ENCODE data around the gene STAC. TPM values are rescaled to one million over a fixed set of nuclear protein-coding genes. Genes with fewer than 3 reads are reported as not detected.
A peak's percentile ranks its signal among the peaks of the same experiment; 100 is the strongest.
"Not testable (repeated sequence)": the region's sequence is repeated elsewhere in the genome, so short reads cannot be mapped to it uniquely, and the experiment has no call there.

The STAC gene
- total RNA-seq, 1 donor from 2014 or later, result 0.08 TPM

DNA sequence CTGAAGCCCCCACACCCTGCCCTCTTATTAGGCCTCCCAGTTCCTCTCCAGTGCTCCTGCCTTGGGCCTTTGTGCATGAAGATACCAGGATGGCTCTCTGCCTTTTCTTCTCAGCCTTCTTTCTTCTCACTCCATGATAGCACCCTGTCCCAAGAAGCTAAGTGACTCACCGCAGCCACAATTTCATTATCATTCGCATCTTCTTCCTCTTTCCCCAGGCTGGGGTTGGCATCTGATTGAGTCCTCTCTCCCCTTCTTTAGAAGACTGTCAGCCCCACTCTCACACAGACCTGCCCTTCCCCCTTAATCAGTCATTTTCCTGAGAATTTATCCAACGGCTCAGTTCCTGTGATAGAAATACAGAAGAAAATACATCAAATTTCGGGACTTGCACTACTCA is 102.0 kb downstream of the STAC start:
- no peak for ATAC-seq

GRCh38 chr3:36482880-36483279 is 102.6 kb downstream of the STAC start:
- ATAC-seq, result no peak

- no peak for ATAC-seq
Measured at GRCh38 chr3:36483709-36484108, 103.4 kb downstream of the STAC start.

DNA sequence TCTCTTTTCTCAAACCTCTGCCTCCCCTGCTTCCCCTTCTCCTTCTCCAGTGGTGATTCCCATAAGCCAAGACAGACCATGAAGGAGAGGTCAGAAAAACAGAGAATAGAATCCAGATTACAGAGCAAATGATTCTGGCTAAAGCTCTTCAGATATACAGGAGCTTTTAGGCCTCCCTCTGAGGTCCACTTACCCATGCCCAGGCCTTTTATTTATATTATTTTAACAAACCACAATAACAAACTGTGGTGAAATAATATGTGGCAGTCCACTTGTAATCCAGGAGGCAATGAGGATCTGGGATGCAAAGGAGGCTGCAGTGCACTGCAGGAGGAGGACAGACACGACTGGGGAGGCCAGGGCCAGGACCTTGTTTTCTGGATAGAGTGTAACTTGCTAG is 104.1 kb downstream of the STAC start:
- ATAC-seq, result no peak

DNA sequence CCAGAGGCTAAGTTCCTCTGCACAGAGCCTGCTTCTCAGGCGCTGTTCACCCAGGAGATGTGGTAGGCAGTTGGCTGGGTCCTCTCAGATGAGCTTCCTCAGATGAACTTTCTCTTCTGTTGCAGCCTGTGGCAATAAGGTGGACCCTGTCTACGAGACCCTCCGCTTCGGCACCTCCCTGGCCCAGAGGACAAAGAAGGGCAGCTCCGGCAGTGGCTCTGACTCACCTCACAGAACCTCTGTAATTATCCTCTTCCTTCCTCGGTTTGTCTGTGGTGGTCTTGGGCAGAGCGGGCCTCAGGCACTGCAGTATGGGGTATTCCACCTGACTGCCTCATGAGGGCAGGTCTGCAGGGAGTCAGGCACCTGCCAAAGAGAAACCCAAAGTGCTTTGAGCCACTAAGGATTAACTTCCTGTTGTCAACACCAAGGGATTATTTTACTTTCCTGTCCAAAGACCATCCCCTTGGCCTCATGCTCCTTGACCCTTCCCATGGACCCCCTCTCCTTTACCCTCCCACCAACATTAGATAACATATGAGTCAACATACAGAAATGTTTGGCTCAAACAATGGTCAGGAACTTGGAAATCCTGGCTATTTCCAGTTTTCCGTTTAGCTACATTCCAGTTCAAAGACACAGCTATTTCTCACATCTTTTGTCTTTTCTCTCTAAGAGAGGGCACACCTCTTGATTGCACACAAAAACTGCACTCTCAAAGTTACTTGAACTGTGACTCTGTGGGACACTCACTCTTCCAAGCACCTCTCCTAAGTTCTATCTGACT is 105.9 kb downstream of the STAC start:
- no peak for ATAC-seq

- no peak for ATAC-seq
Measured at GRCh38 chr3:36487616-36488015, 107.3 kb downstream of the STAC start.

GRCh38 chr3:36488077-36488789 is 107.9 kb downstream of the STAC start:
- no peak for ATAC-seq

DNA sequence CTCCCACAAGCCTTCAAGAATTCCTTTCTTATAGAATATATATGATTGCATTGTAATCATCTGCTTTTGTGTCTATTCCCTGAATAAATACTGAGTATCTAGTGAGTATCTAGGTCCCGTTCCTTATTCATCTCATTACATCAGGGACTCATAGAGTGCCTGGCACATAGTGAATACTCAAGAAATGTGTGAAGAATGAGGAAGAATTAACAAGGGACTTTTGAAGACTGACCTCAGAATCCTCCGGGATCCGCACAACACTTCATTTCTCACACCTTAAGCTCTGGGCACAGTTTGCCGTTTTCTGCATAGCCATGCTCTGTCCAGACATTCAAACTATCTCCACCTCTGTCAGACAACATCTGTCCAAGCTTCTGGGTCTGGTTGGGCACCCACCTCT is 108.8 kb downstream of the STAC start:
- ATAC-seq, result no peak

DNA sequence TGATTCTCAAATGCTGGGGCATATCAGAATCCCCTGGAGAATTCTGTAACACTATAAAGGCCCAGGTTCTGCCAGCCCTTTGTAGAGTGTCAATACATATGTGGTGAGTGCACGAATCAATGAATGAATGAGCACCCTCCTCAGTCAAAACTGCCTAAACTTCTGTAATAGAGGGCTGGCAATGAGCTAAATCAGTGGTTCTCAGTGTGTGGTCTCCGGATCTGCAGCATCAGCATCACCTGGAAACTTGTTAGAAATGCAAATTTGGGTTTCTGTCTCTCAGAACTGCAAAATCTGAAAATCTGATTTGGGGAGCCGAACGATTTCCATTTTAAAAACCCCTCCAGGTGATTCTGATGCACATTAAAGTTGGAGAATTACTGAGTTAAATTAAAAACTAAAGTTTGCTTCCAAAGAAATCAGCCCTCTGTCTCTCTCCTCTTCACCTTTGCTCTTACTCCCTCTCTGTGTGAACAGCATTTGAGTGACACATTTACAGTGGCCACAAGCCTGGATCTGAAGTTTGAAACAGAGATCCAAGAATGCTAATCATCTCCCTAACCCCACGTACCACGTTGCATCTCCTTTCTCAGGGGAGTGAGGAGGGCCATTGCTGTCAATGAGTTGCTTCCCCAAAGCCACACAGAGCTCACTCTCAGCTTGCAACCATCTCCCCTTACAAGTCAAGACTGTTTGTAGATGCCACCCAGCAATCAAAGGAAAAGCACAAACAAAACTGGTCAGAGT is 109.5 kb downstream of the STAC start:
- ATAC-seq, result no peak

GRCh38 chr3:36493051-36493450 is 112.7 kb downstream of the STAC start:
- ATAC-seq, result no peak

DNA sequence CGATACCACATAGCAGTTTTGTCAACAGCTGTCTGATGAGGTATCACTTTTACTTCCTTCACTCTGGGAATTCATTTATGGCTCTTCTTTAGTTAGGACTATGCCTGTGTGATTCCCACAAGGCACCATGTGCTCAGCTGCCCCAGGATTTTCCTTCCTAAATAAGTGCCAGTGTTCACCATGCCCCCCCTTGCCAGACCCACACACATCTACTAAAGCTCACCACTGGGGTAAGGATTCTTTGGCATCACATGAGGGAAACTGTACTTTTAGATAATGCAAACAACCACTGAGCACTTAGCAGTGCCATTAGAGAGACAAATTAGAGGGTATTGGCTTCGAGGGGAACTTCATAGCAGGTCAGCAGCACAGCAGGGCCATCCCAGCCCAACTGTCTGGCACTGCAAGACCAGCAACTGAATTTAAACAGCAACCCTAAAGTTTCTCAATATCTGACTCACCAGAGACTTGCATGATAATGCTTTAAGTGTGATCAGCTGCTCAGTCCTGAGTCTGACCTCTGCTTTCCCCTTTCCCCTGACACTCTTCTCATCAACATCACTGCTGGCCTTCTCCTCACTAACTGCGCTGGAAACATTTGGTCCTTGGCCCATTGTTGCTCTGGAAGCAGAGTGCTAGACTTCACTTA is 114.3 kb downstream of the STAC start:
- peak; percentile 23 for ATAC-seq

- no peak for ATAC-seq
Measured at GRCh38 chr3:36496684-36497633, 116.7 kb downstream of the STAC start.

DNA sequence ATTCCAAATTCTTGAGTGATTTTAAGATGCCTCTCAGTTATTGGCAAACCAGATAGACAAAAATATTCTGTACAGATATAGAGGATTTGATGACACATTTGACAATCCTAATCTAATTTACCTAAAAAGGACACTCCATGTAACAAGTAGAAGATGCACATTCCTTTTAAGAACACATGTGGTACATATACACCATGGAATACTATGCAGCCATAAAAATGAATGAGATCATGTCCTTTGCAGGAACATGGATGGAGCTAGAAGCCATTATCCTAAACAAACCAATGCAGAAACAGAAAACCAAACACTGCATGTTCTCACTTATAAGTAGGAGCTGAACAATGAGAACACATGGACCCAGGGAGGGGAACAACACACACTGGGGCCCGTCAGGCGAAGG is 119.7 kb downstream of the STAC start:
- ATAC-seq, result not testable (repeated sequence)

DNA sequence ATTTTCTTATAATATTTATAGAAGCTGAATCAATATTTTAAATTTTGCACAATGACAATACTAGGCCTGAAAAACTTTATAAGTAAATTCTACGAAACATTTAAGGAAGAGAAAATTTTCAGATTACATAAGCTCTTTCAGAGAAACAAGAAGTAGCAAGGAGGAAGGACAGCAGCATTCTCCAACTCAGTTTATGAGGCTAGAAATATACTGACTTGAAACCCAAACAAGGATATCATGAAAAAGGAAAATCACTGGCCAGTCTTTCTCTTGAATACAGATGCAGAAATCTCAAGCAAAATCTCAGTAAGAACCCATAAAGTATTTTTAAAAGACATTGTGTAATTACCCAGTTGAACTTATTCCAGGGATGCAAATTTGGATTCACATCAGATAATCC is 121.3 kb downstream of the STAC start:
- ATAC-seq, result no peak

DNA sequence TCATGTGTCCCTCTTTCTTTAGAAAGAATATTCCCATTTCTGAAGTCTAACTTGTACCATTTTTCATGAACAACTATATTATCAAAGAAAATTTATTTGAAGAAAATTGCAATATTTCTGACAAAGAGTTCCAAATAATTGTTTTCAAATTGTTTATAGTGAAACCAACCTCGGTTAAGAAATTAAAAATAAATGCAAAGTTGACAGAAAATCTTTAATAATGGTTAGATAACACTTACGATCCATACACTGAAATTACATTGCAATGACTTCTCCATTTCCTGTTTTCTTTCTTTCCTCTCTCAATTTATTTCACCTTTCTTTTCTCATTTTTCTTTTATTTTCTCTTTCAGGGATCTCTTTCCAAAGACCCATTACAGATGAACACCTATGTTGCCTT is 125.1 kb downstream of the STAC start:
- no peak for ATAC-seq

DNA sequence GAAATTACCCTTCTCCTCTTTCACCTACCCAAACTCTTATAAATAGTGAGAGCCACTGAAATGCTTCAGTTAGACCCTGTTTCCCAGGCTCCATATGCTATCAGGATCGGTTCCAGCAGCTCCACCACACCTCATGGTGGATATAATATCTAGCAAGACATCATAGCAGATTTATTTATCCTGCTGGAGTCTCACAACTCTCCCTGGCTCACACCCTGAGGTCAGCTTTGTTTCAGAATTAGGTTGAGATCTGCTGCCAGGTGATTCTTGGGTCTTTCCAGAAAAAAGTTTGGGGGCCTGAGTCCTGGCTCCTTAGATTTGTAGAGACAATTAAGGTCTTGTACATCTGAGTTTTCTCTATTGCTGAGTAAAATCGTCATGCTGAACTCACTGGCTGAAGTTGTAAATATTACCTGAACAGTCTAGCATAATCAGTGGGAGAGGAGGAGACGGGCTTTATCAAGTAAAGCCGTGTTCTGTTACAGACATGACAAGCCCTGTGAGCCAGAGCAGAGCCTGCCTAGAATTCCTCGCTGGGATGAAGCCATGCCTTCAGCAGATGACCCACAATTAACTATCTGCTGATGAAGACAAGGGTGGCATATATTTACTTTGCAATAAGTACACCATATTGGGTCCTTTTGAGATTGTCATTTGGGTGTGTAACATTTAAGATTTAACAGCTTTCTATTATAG is 131.6 kb downstream of the STAC start:
- ATAC-seq, result no peak

- no peak for ATAC-seq
Measured at GRCh38 chr3:36512555-36512954, 132.3 kb downstream of the STAC start.

DNA sequence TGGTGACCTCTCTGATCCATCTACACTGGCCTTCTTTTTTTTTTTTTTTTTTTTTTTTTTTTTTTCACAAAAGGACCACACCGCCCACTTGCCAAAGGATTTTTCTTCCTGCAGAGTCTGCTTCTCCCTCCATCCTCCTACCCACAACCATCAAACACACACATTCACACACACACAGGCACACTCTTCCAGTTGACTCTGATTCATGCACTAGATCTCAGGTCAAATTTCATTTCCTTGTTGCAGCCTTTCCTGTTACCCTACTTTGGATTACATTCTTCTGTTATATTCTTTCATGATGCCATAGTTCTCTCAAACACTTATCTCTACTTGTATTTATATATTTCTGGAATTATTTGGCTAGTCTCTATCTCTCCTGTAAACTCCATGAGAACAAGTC is 133.9 kb downstream of the STAC start:
- no peak for ATAC-seq

GRCh38 chr3:36519682-36520081 is 139.4 kb downstream of the STAC start:
- ATAC-seq, result no peak

DNA sequence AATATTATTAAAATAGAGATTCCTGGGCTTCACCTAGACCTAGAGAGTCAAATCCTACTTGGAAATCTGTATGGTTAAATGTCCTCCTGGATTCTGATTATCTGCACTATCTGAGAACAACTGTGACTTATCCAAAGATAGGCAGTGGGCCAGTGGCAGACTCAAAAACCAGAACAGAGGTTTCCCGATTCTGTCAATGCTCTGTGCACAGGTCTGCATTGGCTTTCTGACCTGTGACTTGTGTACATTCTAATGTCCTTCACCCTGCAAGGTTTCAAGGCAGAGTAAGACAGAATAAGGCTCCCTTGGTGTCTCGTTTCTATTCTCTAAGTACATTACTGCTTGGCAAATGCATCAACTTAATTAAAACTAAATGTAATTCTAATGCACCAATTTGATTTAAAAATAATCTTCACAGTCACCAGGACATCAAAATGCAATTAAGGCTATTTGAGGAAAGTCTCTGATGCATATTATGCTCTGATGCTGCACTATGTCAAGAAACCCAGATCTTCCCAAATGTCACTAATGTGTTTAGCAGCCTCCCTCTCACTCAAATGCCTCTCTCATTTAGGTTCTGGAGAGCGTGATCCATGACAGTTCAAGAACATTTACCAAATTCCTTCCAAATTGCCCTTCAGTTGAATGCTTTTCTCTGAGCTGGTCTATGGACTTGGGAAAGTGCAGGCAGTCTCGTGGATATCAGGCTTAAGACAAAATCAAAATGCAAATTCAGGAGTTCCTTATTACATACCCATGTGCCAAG is 140.1 kb downstream of the STAC start:
- ATAC-seq, result no peak

Measured in esophagus mucosa (tissue), 1 donor.